ENCODE measurements around the gene AHI1.

GRCh38 chr6:135530113-135530512, 32.6 kb upstream of the AHI1 start:
- no peak for TF ChIP-seq CTCF (conservative IDR thresholded peaks at IDR 0.05 in 1 of 2, IDR thresholded peaks at IDR 0.05 in 1 of 2; ENCODE audit: extremely low read depth in 1 of 2, insufficient read depth in 1 of 2, low read depth in 1 of 2, low read length in 2 of 2)
- no peak for TF ChIP-seq EZH2 (IDR thresholded peaks at IDR 0.05; ENCODE audit: borderline replicate concordance, low read length)

Measured in mammary epithelial cell (primary cell).